ENCODE results near the gene SSTR4. TPM values are rescaled to one million over a fixed set of nuclear protein-coding genes. Genes with fewer than 3 reads are reported as not detected.

The SSTR4 gene
- total RNA-seq, 1 donor from 2014 or later = not detected

- TF ChIP-seq CTCF (IDR thresholded peaks at IDR 0.05; ENCODE audit: borderline replicate concordance) = no peak
- no peak overlapping the region for H3K27ac ChIP-seq (replicated peaks)
- no peaks in the 10 kb centered on the region for H3K4me1 ChIP-seq
- no peaks in the 10 kb centered on the region for H3K36me3 ChIP-seq
- no peak overlapping the region for H3K4me3 ChIP-seq
- no peaks in the 10 kb centered on the region for H3K27me3 ChIP-seq (ENCODE audit: low read depth)
- intact Hi-C loops (cut with micrococcal nuclease) = no loop called here
- DNase-seq = no peak
- H3K9me3 ChIP-seq (replicated peaks) = no peaks in the 10 kb centered on the region
Observed at GRCh38 chr20:23071398-23071797, 36.3 kb downstream of the SSTR4 start.

GRCh38 chr20:23071996-23072395 lies 36.9 kb downstream of the SSTR4 start:
- DNase-seq = no peak
- intact Hi-C loops (cut with micrococcal nuclease) = no loop called here

GRCh38 chr20:23072892-23073586 lies 37.9 kb downstream of the SSTR4 start:
- no peaks in the 10 kb centered on the region for H3K27me3 ChIP-seq (ENCODE audit: low read depth)
- H3K4me3 ChIP-seq = no peak overlapping the region
- no peaks in the 10 kb centered on the region for H3K9me3 ChIP-seq (replicated peaks)
- H3K27ac ChIP-seq (replicated peaks) = no peak overlapping the region
- TF ChIP-seq CTCF (IDR thresholded peaks at IDR 0.05; ENCODE audit: borderline replicate concordance) = no peak
- no peaks in the 10 kb centered on the region for H3K36me3 ChIP-seq
- no peak for DNase-seq
- peaks cover 12% of the 10 kb centered on the region for H3K4me1 ChIP-seq
- intact Hi-C loops (cut with micrococcal nuclease) = no loop called here

More at GRCh38 chr20:23071996-23072395, 36.9 kb downstream of the SSTR4 start:
- Histone ChIP-seq H3K36me3 (no peaks in the 10 kb centered on the region), H3K27ac (replicated peaks) (no peak overlapping the region), H3K27me3 (ENCODE audit: low read depth) (no peaks in the 10 kb centered on the region), H3K4me3 (no peak overlapping the region), H3K4me1 (peaks cover 5% of the 10 kb centered on the region), H3K9me3 (replicated peaks) (no peaks in the 10 kb centered on the region)
- TF ChIP-seq CTCF (IDR thresholded peaks at IDR 0.05; ENCODE audit: borderline replicate concordance) = no peak

GRCh38 chr20:23074052-23074451 lies 38.9 kb downstream of the SSTR4 start:
- Histone ChIP-seq H3K4me3 (no peak overlapping the region), H3K27ac (replicated peaks) (no peak overlapping the region), H3K4me1 (peaks cover 22% of the 10 kb centered on the region), H3K27me3 (ENCODE audit: low read depth) (no peaks in the 10 kb centered on the region), H3K9me3 (replicated peaks) (no peaks in the 10 kb centered on the region), H3K36me3 (no peaks in the 10 kb centered on the region)
- TF ChIP-seq CTCF (IDR thresholded peaks at IDR 0.05; ENCODE audit: borderline replicate concordance) = no peak
- intact Hi-C loops (cut with micrococcal nuclease) = no loop called here
- DNase-seq = no peak

- H3K4me1 ChIP-seq = peaks cover 53% of the 10 kb centered on the region
- no peak for DNase-seq
- no peaks in the 10 kb centered on the region for H3K36me3 ChIP-seq
- H3K27ac ChIP-seq (replicated peaks) = peak overlapping the region; percentile 27
- H3K27me3 ChIP-seq (ENCODE audit: low read depth) = no peaks in the 10 kb centered on the region
- intact Hi-C loops (cut with micrococcal nuclease) = no loop called here
- no peak overlapping the region for H3K4me3 ChIP-seq
- H3K9me3 ChIP-seq (replicated peaks) = no peaks in the 10 kb centered on the region
- no peak for TF ChIP-seq CTCF (IDR thresholded peaks at IDR 0.05; ENCODE audit: borderline replicate concordance)
Observed at GRCh38 chr20:23077277-23077676, 42.2 kb downstream of the SSTR4 start.

Data from left ventricle myocardium inferior (tissue), 1 donor.